ENCODE results near the gene GOLGA1.

DNA sequence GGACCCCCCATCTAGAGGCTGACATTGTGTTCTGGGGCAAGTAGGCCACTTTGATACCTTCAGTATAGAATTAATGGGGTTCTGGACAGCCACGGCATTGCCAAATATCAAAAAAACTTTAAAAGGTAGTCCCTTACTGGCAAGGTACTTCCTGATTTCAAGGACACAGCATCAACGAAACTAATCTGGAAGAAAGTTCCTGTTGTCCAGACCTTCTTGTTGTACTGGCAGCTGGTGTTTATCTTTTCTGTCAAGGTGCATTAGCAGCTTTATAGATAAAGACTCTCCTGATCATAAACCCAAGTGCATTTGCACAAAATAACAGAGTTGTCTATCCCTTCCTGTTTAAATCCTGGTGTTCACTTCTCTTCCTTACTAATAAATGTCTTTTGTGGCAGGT is 23.7 kb upstream of the GOLGA1 start:
- TF ChIP-seq TAF1 (IDR thresholded peaks at IDR 0.05; ENCODE audit: borderline replicate concordance, low read depth, low read length) (no peak), POLR2A (IDR thresholded peaks at IDR 0.05; ENCODE audit: low read depth, low read length) (no peak)

Measured in GM12892 (cell line).